SK-N-SH (cell line): ENCODE measurements around the gene ZEB1. TPM values are rescaled to one million over a fixed set of nuclear protein-coding genes. Genes with fewer than 3 reads are reported as not detected.

ENCODE experiments used
- CTCF ChIA-PET: fragments of 300-600, 350-600 bp; formaldehyde crosslinking; extraction: SDS; loops from one replicate; lab custom pipeline; 2021; lab: Yijun Ruan, JAX
- POLR2A ChIA-PET: fragments of 350-600 bp; sonication (Branson Sonifier 250); formaldehyde crosslinking; extraction: SDS; loops from one replicate; lab custom pipeline; 2020; ENCODE audit warnings: antibody characterized with exemption, inconsistent platforms; lab: Yijun Ruan, JAX
- DNase-seq: peaks from one replicate; pipeline ENCODE4 v3.0.0; 2012
- H2AFZ ChIP-seq: fragments of 200-600 bp; sonication (generic); 2 replicates; pipeline ENCODE4 v1.8.1; 2016; ENCODE audit warnings: antibody characterized with exemption, mild to moderate bottlenecking, low read depth
- H3F3A ChIP-seq: fragments of 200-600 bp; sonication (generic); replicated peaks from 2 replicates; pipeline ENCODE3; 2016; ENCODE audit warnings: antibody characterized with exemption, mild to moderate bottlenecking; ENCODE audit not compliant: insufficient read depth
- H3K27ac ChIP-seq, 2 experiments: fragments of 200-500 bp in 1 of 2; fragments of 200-600 bp in 1 of 2; sonication (Bioruptor generic) in 1 of 2; sonication (generic), shearing (Covaris generic) in 1 of 2; 2 replicates each; pipeline versions ENCODE4 v1.5.1 to v1.6.1; 2014 to 2016; ENCODE audit warnings: low read depth in 2 of 2, inconsistent platforms in 1 of 2, low read length in 1 of 2, mild to moderate bottlenecking in 1 of 2, mixed read lengths in 1 of 2
- H3K27me3 ChIP-seq: fragments of 200-600 bp; sonication (generic), shearing (Covaris generic); 2 replicates; pipeline ENCODE4 v1.6.1; 2016; ENCODE audit warnings: mixed run types; ENCODE audit not compliant: insufficient read depth
- H3K36me3 ChIP-seq, 2 experiments: fragments of 200-500 bp in 1 of 2; fragments of 200-600 bp in 1 of 2; sonication (Bioruptor generic) in 1 of 2; sonication (generic) in 1 of 2; replicated peaks in 1 of 2; 2 replicates each; pipeline versions ENCODE3 to v1.5.1; 2014 to 2016; ENCODE audit warnings: low read length in 1 of 2, mild to moderate bottlenecking in 1 of 2; ENCODE audit not compliant: insufficient read depth in 2 of 2, control insufficient read depth in 1 of 2
- H3K4me1 ChIP-seq, 2 experiments: fragments of 200-500 bp in 1 of 2; fragments of 200-600 bp in 1 of 2; sonication (Bioruptor generic) in 1 of 2; sonication (generic), shearing (Covaris generic) in 1 of 2; 2 replicates each; pipeline versions ENCODE4 v1.5.1 to v1.6.1; 2014 to 2016; ENCODE audit warnings: low read depth in 1 of 2, low read length in 1 of 2, mixed run types in 1 of 2; ENCODE audit not compliant: insufficient read depth in 2 of 2, control insufficient read depth in 1 of 2
- H3K4me2 ChIP-seq: fragments of 200-600 bp; sonication (generic), shearing (Covaris generic); 2 replicates; pipeline ENCODE4 v1.6.1; 2017; ENCODE audit warnings: mixed run types
- H3K4me3 ChIP-seq, 2 experiments: fragments of 200-500 bp in 1 of 2; fragments of 200-600 bp in 1 of 2; sonication (Bioruptor generic) in 1 of 2; sonication (generic), shearing (Covaris generic) in 1 of 2; 2 replicates each; pipeline versions ENCODE4 v1.5.1 to v1.8.1; 2014 to 2016; ENCODE audit warnings: low read depth in 2 of 2, inconsistent platforms in 1 of 2, low read length in 1 of 2, mild to moderate bottlenecking in 1 of 2, mixed read lengths in 1 of 2, moderate library complexity in 1 of 2
- H3K79me2 ChIP-seq: fragments of 200-600 bp; sonication (generic); 2 replicates; pipeline ENCODE4 v1.8.1; 2017; ENCODE audit warnings: mild to moderate bottlenecking; ENCODE audit not compliant: insufficient read depth
- H3K9ac ChIP-seq: fragments of 200-600 bp; sonication (generic); 2 replicates; pipeline ENCODE4 v1.6.1; 2017; ENCODE audit warnings: mixed run types
- H3K9me2 ChIP-seq: fragments of 200-600 bp; sonication (generic); 2 replicates; pipeline ENCODE4 v1.6.1; 2017; ENCODE audit warnings: mixed run types
- H3K9me3 ChIP-seq: fragments of 200-600 bp; sonication (generic); 2 replicates; pipeline ENCODE4 v1.6.1; 2017; ENCODE audit warnings: mixed run types, mild to moderate bottlenecking, moderate library complexity
- H4K20me1 ChIP-seq: fragments of 200-600 bp; sonication (generic); 2 replicates; pipeline ENCODE4 v1.6.1; 2017; ENCODE audit warnings: mild to moderate bottlenecking, mixed run types; ENCODE audit not compliant: insufficient read depth
- EP300 ChIP-seq, 2 experiments: IDR thresholded peaks; 2 replicates each; pipeline versions ENCODE4 v1.4.0 to v1.6.1; 2012; ENCODE audit warnings: borderline replicate concordance in 1 of 2, low read depth in 1 of 2, low read length in 1 of 2
- GABPA ChIP-seq: IDR thresholded peaks from 2 replicates; pipeline ENCODE4 v1.4.0; 2012; ENCODE audit warnings: low read depth, mild to moderate bottlenecking
- JUND ChIP-seq: IDR thresholded peaks from 2 replicates; pipeline ENCODE4 v1.4.0; 2012
- MXI1 ChIP-seq: IDR thresholded peaks from 2 replicates; pipeline ENCODE4 v1.6.1; 2012; ENCODE audit warnings: mild to moderate bottlenecking, low read depth, low read length, improper control_type of control experiment
- NRF1 ChIP-seq: IDR thresholded peaks from 2 replicates; pipeline ENCODE4 v1.6.1; 2012; ENCODE audit warnings: low read depth, mild to moderate bottlenecking, low read length
- RFX5 ChIP-seq: IDR thresholded peaks from 2 replicates; pipeline ENCODE4 v1.6.1; 2012; ENCODE audit warnings: mild to moderate bottlenecking, improper control_type of control experiment, low read length
- RXRA ChIP-seq: IDR thresholded peaks from 2 replicates; pipeline ENCODE4 v1.4.0; 2012; ENCODE audit warnings: low read depth, mild to moderate bottlenecking, borderline replicate concordance
- SIN3A ChIP-seq: IDR thresholded peaks from 2 replicates; pipeline ENCODE4 v1.6.1; 2012; ENCODE audit warnings: low read depth, mild to moderate bottlenecking, low read length, moderate library complexity, borderline replicate concordance
- SMC3 ChIP-seq: IDR thresholded peaks from 2 replicates; pipeline ENCODE4 v1.6.1; 2012; ENCODE audit warnings: low read depth, low read length, improper control_type of control experiment
- TEAD4 ChIP-seq: IDR thresholded peaks from 2 replicates; pipeline ENCODE4 v1.4.0; 2012; ENCODE audit warnings: mild to moderate bottlenecking, borderline replicate concordance; ENCODE audit not compliant: insufficient read depth
- polyA plus RNA-seq, 3 experiments: library from polyadenylated mRNA; depleted of rRNA; stranded (reverse); fragments of >200 nt; gene quantifications; 2 replicates each; pipeline ENCODE4 v1.2.3, GENCODE V29; 2012
- TF ChIP-seq, protein P1 (sequence below): IDR thresholded peaks from 2 replicates; pipeline ENCODE4 v1.4.0; 2012; ENCODE audit warnings: low read depth, borderline replicate concordance
- TF ChIP-seq, protein P2 (sequence below): fragments of 200-600 bp; sonication (generic); IDR thresholded peaks from 2 replicates; pipeline ENCODE4 v1.6.1; 2017; ENCODE audit warnings: antibody characterized with exemption, mild to moderate bottlenecking, moderate library complexity
- TF ChIP-seq, protein P3 (sequence below): fragments of 150-350 bp; IDR thresholded peaks from 2 replicates; pipeline ENCODE4 v1.6.1; 2016; ENCODE audit warnings: mild to moderate bottlenecking, low read depth, low read length
- TF ChIP-seq, protein P4 (sequence below): IDR thresholded peaks from 2 replicates; pipeline ENCODE4 v1.4.0; 2012; ENCODE audit warnings: low read depth, borderline replicate concordance
- TF ChIP-seq, protein P5 (sequence below): IDR thresholded peaks from 2 replicates; pipeline ENCODE4 v1.4.0; 2012; ENCODE audit warnings: low read depth

ZEB1 gene
- polyA plus RNA-seq, 1 of the 3 experiments (the other 2 are of a cell fraction), result 5.4 TPM

DNA sequence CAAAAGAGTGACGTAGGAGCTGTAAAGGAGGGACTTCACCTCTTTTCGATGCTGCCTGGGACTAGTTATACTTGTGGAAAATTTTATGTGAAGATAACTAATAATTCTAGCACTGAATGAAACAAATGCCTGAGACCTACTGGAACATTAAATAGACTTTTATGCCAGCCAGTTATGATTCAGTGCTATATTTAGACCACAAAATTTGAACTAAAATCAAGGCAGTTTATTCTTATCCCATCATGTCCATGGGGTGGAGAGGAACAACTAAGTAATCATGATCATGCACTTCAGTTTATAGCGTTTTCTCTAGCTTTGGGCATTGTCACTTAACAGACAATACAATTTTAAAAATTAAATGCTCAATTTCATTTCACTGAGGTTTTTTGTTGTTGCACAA is 76.7 kb downstream of the ZEB1 start (continued):
- TF ChIP-seq, protein P1, sequence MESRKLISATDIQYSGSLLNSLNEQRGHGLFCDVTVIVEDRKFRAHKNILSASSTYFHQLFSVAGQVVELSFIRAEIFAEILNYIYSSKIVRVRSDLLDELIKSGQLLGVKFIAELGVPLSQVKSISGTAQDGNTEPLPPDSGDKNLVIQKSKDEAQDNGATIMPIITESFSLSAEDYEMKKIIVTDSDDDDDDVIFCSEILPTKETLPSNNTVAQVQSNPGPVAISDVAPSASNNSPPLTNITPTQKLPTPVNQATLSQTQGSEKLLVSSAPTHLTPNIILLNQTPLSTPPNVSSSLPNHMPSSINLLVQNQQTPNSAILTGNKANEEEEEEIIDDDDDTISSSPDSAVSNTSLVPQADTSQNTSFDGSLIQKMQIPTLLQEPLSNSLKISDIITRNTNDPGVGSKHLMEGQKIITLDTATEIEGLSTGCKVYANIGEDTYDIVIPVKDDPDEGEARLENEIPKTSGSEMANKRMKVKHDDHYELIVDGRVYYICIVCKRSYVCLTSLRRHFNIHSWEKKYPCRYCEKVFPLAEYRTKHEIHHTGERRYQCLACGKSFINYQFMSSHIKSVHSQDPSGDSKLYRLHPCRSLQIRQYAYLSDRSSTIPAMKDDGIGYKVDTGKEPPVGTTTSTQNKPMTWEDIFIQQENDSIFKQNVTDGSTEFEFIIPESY, result no peak
- TF ChIP-seq, protein P2, sequence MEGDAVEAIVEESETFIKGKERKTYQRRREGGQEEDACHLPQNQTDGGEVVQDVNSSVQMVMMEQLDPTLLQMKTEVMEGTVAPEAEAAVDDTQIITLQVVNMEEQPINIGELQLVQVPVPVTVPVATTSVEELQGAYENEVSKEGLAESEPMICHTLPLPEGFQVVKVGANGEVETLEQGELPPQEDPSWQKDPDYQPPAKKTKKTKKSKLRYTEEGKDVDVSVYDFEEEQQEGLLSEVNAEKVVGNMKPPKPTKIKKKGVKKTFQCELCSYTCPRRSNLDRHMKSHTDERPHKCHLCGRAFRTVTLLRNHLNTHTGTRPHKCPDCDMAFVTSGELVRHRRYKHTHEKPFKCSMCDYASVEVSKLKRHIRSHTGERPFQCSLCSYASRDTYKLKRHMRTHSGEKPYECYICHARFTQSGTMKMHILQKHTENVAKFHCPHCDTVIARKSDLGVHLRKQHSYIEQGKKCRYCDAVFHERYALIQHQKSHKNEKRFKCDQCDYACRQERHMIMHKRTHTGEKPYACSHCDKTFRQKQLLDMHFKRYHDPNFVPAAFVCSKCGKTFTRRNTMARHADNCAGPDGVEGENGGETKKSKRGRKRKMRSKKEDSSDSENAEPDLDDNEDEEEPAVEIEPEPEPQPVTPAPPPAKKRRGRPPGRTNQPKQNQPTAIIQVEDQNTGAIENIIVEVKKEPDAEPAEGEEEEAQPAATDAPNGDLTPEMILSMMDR, result no peak
- TF ChIP-seq, protein P3, sequence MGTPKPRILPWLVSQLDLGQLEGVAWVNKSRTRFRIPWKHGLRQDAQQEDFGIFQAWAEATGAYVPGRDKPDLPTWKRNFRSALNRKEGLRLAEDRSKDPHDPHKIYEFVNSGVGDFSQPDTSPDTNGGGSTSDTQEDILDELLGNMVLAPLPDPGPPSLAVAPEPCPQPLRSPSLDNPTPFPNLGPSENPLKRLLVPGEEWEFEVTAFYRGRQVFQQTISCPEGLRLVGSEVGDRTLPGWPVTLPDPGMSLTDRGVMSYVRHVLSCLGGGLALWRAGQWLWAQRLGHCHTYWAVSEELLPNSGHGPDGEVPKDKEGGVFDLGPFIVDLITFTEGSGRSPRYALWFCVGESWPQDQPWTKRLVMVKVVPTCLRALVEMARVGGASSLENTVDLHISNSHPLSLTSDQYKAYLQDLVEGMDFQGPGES, result no peak

DNA sequence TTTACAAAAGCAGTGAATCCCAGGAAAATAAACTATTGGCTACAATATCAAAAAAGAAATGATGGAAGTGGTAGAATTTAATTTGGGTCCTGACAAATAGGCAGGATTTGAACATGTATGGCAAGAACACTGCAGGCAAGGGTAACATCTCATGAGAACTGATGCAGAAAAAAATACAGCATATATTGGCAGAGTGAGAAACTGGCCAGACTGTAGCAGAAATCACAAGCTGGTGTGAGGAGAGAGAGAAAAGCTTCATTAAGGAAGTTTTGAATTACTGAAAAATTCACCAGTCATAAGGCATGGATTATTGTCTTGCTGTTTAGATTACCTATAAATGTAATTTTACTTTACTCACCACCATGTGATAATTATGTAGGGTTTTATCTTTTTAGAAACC is 77.4 kb downstream of the ZEB1 start:
- H2AFZ ChIP-seq, result no peak overlapping the region
- ChIA-PET POLR2A (no interaction called here), CTCF (interaction anchor here (1.1 kb wide), 1 partner anchor 9 kb away, joined by 3 read pairs; no protein-coding TSS in a partner anchor)
- no peaks in the 10 kb centered on the region for H3K9me2 ChIP-seq
- no peak overlapping the region for H3K4me2 ChIP-seq
- H4K20me1 ChIP-seq, result no peaks in the 10 kb centered on the region
- peaks cover 11% of the 10 kb centered on the region for H3K79me2 ChIP-seq
- no peaks in the 10 kb centered on the region for H3K36me3 ChIP-seq
- H3F3A ChIP-seq, result no peaks in the 10 kb centered on the region
- H3K9ac ChIP-seq, result no peak overlapping the region
- no peak for DNase-seq
- H3K4me1 ChIP-seq, result no peaks in the 10 kb centered on the region
- no peaks in the 10 kb centered on the region for H3K27me3 ChIP-seq
- H3K27ac ChIP-seq, result no peak overlapping the region
- no peaks in the 10 kb centered on the region for H3K9me3 ChIP-seq
- no peak overlapping the region for H3K4me3 ChIP-seq
- TF ChIP-seq, protein P4, sequence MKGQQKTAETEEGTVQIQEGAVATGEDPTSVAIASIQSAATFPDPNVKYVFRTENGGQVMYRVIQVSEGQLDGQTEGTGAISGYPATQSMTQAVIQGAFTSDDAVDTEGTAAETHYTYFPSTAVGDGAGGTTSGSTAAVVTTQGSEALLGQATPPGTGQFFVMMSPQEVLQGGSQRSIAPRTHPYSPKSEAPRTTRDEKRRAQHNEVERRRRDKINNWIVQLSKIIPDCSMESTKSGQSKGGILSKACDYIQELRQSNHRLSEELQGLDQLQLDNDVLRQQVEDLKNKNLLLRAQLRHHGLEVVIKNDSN, result no peak
- TF ChIP-seq JUND, result no peak
- no peak for TF ChIP-seq MXI1
- TF ChIP-seq, protein P1, result no peak
- TF ChIP-seq, protein P5, sequence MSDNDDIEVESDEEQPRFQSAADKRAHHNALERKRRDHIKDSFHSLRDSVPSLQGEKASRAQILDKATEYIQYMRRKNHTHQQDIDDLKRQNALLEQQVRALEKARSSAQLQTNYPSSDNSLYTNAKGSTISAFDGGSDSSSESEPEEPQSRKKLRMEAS, result no peak
- no peak for TF ChIP-seq RXRA
- no peak for TF ChIP-seq SMC3
- no peak for TF ChIP-seq EP300 (IDR thresholded peaks at IDR 0.05; ENCODE audit: borderline replicate concordance in 1 of 2, low read depth in 1 of 2, low read length in 1 of 2)
- TF ChIP-seq TEAD4, result no peak
- no peak for TF ChIP-seq GABPA
- TF ChIP-seq RFX5, result no peak
- TF ChIP-seq SIN3A, result no peak
- no peak for TF ChIP-seq NRF1
- TF ChIP-seq, protein P2, result no peak
